ENCODE data around the gene SECTM1. TPM values are rescaled to one million over a fixed set of nuclear protein-coding genes. Genes with fewer than 3 reads are reported as not detected.

SECTM1 gene
- total RNA-seq, 4 donors from 2014 or later = 19.8 to 35.5 (median 30.7) TPM

DNA sequence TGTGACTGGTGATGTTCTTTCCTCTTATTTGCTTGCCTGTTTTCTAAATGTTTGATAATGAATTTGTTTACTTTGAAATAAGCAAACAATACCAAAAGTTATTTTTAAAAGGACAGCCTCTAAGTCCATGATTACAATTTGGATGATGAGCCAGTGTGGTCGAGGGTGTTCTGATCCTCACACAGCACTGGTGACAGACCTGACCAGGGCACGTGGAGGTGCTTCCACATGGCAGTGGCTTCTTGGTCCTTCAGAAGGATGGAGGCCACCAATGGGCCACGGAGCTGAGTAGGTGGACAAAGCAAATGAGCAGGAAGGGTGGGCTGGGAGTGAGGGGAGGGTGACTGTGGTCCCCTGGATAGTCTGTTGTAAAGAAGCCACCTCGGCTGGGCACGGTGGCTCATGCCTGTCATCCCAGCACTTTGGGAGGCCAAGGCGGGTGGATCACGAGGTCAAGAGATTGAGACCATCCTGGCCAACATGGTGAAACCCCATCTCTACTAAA lies 21.3 kb upstream of the SECTM1 start:
- DNase-seq (ENCODE audit: low spot score) (no peak), ATAC-seq (ENCODE audit: low FRiP score) (no peak)
- TF ChIP-seq, protein P1, sequence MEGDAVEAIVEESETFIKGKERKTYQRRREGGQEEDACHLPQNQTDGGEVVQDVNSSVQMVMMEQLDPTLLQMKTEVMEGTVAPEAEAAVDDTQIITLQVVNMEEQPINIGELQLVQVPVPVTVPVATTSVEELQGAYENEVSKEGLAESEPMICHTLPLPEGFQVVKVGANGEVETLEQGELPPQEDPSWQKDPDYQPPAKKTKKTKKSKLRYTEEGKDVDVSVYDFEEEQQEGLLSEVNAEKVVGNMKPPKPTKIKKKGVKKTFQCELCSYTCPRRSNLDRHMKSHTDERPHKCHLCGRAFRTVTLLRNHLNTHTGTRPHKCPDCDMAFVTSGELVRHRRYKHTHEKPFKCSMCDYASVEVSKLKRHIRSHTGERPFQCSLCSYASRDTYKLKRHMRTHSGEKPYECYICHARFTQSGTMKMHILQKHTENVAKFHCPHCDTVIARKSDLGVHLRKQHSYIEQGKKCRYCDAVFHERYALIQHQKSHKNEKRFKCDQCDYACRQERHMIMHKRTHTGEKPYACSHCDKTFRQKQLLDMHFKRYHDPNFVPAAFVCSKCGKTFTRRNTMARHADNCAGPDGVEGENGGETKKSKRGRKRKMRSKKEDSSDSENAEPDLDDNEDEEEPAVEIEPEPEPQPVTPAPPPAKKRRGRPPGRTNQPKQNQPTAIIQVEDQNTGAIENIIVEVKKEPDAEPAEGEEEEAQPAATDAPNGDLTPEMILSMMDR (IDR thresholded peaks at IDR 0.05) = no peak

DNA sequence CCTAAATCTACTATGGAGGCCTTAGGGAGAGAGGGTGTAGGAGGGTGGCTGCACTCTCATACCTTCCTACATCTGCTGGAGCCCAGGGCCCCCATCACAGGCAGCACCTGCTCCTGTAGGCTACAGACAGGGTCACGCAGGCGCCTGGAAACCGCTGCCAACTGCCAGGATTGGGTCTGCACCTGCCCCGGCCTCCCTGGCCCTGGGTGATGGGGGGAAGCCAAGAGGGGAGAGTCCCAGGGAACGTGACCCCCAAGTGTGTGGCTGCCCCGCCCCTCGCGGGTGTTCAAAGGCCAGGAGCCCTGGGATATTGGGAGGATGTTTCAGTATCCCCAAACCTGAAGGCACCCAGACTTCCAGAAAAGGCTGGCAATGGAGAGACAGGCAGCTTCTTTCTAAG lies 19.9 kb upstream of the SECTM1 start:
- no peak for DNase-seq (ENCODE audit: low spot score)
- ATAC-seq (ENCODE audit: low FRiP score) = no peak
- TF ChIP-seq, protein P1 (IDR thresholded peaks at IDR 0.05) = no peak

DNA sequence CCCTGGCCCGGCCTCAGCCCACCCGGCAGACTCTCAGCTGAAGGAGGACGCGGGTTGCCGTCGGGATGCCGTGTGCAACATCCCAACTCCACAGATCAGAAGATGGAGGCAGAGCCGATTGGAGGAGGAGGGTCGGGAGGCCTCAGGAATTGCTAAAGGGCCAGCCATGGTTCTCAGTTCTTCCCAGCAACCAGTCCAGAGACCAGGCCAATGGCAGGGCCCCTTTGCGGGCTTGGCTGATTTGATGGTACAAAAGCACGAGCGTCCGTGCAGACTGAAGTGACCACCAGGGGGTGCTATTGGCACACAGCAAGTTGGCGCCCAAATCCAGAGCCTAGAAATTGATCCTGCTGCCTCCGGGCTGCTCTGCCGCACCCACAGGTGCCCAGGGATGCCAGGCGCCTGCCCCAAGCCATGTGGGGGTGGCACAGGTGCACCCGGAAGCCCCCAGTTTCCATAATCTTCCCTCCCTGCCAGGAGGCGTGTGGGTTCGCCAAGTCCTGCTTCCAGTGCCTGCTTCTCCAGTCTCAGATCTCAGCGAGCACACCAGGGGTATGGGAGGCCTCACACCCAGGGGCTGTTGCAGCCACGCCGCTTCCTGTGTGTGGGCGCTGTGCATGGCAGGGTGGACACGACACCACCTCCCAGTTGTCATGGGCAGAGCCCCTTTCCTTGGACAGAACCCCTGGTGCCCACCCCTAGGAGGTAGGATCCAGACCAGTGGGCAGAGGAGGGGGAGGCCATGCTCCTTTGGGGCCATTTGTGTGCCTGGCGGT lies 18.3 kb upstream of the SECTM1 start:
- peak; percentile 87 for DNase-seq (ENCODE audit: low spot score)
- ATAC-seq (ENCODE audit: low FRiP score) = peak; percentile 34
- TF ChIP-seq, protein P1 (IDR thresholded peaks at IDR 0.05) = peak in 2 of 3 donors; percentile 78 to 80

DNA sequence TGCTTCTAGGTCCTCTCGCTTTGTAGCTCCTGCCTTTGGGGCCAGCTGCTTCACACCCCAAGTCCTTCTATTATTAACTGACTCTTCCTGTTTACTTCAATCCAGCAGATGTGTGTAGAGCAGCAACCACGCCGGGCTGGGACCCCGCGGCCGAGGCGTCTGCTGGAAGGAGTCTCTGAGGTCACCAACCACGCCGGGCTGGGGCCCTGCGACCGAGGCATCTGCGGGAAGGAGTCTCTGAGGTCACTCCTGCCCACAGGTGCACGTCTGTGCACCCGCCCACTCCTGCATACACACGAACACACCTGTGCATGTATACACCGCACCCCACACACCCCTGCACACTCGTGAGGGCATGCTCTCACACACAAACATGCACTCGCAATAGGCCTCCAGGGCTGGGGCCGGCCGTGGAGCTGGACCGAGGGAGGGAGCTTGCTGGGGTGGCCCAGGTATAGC lies 17.7 kb upstream of the SECTM1 start:
- ATAC-seq (ENCODE audit: low FRiP score) = no peak
- TF ChIP-seq, protein P1 (IDR thresholded peaks at IDR 0.05) = no peak
- DNase-seq (ENCODE audit: low spot score) = no peak

DNA sequence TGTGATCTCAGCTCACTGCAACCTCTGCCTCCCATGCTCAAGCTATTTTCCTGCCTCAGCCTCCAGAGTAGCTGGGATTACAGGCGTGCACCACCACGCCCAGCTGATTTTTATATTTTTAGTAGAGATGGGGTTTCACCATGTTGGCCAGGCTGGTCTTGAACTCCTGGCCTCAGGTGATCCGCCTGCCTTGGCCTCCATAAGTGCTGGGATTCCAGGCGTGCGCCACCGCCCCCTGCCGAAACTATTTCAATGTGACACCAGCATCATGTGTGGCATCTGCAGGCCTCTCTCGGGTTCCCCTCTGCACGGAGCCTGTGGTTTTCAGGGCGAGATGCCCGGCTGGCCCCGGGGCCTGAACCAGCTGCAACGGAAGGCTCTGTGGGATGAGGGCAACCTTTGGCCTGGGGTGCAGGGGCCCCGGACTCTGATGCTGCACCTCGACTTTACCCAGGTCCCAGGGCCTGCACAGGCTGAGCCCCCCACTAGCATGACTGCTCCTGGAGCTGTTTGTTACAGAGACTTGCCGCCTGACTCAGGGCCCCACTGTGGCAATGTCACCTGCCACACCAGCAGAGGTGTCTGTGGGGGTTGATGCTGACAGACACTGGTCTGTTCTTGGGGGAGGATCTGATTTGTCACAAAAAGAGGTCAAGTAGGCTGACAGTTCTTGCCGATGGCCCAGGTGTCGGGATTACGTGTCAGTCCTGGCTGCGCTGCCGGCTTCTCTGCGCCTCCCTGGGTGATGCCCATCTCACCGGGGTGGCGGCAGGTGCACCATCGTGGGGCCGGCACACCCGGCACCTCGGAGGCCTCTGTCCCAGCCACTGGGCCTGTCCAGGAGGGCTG lies 16.8 kb upstream of the SECTM1 start:
- TF ChIP-seq, protein P1 (IDR thresholded peaks at IDR 0.05) = no peak
- no peak for DNase-seq (ENCODE audit: low spot score)
- ATAC-seq (ENCODE audit: low FRiP score) = no peak

DNA sequence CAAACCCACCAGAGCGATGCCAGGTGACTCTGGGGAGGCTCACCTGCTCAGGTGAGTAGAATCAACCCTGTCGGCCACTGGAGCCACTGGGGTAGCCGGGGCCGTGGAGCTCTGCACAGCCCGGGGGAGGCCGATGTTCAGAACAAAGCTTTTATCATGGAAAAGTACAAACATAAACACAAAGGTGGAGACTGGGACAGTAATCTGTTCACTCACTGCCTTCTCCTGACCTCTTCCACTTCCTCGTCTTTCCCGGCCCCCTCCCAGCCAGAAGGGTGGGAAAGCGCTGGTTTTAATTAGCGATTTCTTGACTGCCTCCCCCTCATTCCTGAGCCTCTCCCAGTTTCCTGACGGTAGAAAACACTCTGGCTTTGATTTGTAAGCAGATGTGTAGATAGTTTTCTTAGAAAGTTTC lies 15.7 kb upstream of the SECTM1 start:
- TF ChIP-seq, protein P1 (IDR thresholded peaks at IDR 0.05) = no peak
- DNase-seq (ENCODE audit: low spot score) = no peak
- ATAC-seq (ENCODE audit: low FRiP score) = peak; percentile 49

All from omental fat pad (tissue), 4 donors.